Measurements from ENCODE around the gene HNRNPR.
"Not testable (repeated sequence)": the region's sequence is repeated elsewhere in the genome, so short reads cannot be mapped to it uniquely, and the experiment has no call there.

The HNRNPR gene

DNA sequence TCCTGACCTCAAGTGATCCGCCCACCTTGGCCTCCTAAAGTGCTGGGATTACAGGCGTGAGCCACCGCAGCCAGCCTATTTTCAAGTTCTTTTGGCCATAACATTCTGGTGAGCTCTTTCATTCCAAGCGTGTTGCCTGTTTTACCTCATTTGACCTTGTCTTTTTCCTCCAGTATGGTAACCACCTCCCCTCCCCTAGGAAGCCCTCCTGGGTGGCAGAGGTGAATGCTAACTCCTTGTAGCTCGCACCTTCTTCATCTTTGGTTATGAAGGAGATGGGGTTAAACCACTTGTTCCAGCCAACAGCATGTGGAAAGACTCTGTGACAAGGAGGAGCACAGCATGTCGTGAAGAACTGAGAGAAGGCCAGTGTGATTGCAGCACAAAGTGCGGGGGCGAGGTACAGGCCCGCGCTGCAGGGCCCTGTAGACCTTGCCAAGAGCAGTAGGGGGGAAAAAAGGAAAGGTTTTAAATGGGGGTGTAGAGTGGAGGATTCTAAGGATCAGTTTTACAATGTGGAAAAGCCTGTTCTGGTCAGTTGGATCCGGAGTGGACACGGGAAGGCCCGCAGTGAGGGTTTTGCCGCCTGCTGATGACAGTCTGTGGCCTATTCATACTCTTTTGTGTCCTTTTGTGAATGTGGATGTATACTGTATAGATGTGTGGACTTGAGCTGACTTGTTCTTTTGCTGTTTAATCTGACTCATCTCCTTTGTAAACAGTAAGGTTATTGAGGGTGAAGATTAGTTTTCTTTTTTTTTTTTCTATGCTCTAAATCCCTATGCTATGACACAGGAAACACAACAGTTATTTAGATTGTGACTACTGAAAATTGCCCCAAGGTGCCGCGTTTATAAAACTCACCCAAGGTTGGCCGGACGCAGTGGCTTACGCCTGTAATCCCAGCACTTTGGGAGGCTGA, 33.1 kb upstream of the HNRNPR start (continued):
- TF ChIP-seq KLF17 (tag by site-specific recombination; IDR thresholded peaks at IDR 0.05) = peak; percentile 27; the same call in 1 of the 2 replicates
- TF ChIP-seq EGR2 (tag by site-specific recombination; IDR thresholded peaks at IDR 0.05; ENCODE audit: low read depth) = peak; percentile 61
- TF ChIP-seq ZNF112 (tag by site-specific recombination; IDR thresholded peaks at IDR 0.05) = no peak
- no peak for TF ChIP-seq ZNF239 (tag by site-specific recombination; IDR thresholded peaks at IDR 0.05)
- TF ChIP-seq RBAK (tag by site-specific recombination; IDR thresholded peaks at IDR 0.05) = no peak
- no peak for TF ChIP-seq ZSCAN23 (tag by site-specific recombination; IDR thresholded peaks at IDR 0.05)
- peak; percentile 82; the same call in 1 of the 2 replicates for TF ChIP-seq TRIM28 (IDR thresholded peaks at IDR 0.05; ENCODE audit: borderline replicate concordance, low read length)
- TF ChIP-seq ZFP37 (tag by site-specific recombination; IDR thresholded peaks at IDR 0.05) = 0 out of 2 replicates have a peak, but pooled peaks have one; percentile 34
- TF ChIP-seq GLI2 (tag by site-specific recombination; IDR thresholded peaks at IDR 0.05; ENCODE audit: borderline replicate concordance, low read depth) = no peak
- no peak for TF ChIP-seq ZNF514 (tag by site-specific recombination; IDR thresholded peaks at IDR 0.05)
- peak; percentile 96 for TF ChIP-seq ZIC2 (tag by site-specific recombination; IDR thresholded peaks at IDR 0.05)
- TF ChIP-seq ZBTB48 (tag by site-specific recombination; IDR thresholded peaks at IDR 0.05) = no peak
- no peak for TF ChIP-seq ZNF843 (tag by site-specific recombination; IDR thresholded peaks at IDR 0.05)
- TF ChIP-seq PRDM10 (tag by site-specific recombination; IDR thresholded peaks at IDR 0.05) = peak; percentile 90
- no peak for TF ChIP-seq ZNF10 (tag by site-specific recombination; IDR thresholded peaks at IDR 0.05)
- no peak; the same call in 1 of the 2 replicates for TF ChIP-seq ZBTB20 (tag by site-specific recombination; IDR thresholded peaks at IDR 0.05)
- TF ChIP-seq, protein P1, sequence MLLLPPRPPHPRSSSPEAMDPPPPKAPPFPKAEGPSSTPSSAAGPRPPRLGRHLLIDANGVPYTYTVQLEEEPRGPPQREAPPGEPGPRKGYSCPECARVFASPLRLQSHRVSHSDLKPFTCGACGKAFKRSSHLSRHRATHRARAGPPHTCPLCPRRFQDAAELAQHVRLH (tag by site-specific recombination; IDR thresholded peaks at IDR 0.05) = no peak
- TF ChIP-seq ZNF223 (tag by site-specific recombination; IDR thresholded peaks at IDR 0.05) = 0 out of 2 replicates have a peak, but pooled peaks have one; percentile 41
- TF ChIP-seq ZNF600 (tag by site-specific recombination; IDR thresholded peaks at IDR 0.05) = peak; percentile 87
- TF ChIP-seq ZNF792 (tag by site-specific recombination; IDR thresholded peaks at IDR 0.05) = no peak
- no peak for TF ChIP-seq ZNF214 (tag by site-specific recombination; IDR thresholded peaks at IDR 0.05; ENCODE audit: borderline replicate concordance)
- TF ChIP-seq ZNF132 (tag by site-specific recombination; IDR thresholded peaks at IDR 0.05; ENCODE audit: borderline replicate concordance) = no peak

DNA sequence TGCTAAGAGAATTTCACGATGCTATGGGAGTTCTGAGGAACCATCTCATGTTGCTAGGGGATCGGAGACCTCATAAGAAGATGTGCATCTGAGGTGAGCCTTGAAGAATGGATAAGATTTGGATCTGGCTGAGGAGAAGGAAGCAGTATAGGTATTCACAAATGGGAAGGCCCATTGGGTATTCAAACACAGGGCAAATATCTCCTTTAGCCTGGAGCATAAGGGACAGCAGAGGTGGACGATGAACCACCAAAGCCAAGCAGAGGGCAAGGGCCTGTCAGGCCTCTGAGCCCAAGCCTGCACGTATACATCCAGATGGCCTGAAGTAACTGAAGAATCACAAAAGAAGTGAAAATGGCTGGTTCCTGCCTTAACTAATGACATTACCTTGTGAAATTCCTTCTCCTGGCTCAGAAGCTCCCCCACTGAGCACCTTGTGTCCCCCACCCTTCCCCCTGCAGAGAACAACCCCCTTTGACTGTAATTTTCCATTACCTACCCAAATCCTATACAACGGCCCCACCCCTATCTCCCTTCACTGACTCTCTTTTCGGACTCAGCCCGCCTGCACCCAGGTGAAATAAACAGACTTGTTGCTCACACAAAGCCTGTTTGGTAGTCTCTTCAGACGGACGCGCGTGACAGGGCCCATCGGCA, 30.1 kb upstream of the HNRNPR start:
- POLR2A ChIA-PET; H3K27ac ChIP-seq (ENCODE audit: extremely low read depth, low read depth, low read length); H3K36me3 ChIP-seq (ENCODE audit: control insufficient read depth in 2 of 2, insufficient read depth in 1 of 2, low read length in 2 of 2); H3K4me3 ChIP-seq (ENCODE audit: low read depth, low read length); H3K9me3 ChIP-seq (ENCODE audit: control insufficient read depth, insufficient read depth, low read depth, low read length): not testable (repeated sequence)
- peaks cover 19% of the 10 kb centered on the region for H3K4me1 ChIP-seq (ENCODE audit: control insufficient read depth, insufficient read depth, low read length)
- CTCF ChIA-PET = interaction anchor here (1.3 kb wide), 1 partner anchor 29 kb away, joined by 3 read pairs; no protein-coding TSS in a partner anchor
